ENCODE data around the gene LRFN5.

LRFN5 gene

GRCh38 chr14:41608681-41609390 lies 2.2 kb downstream of the LRFN5 start:
- H3K4me3 ChIP-seq (ENCODE audit: low read length), result no peak overlapping the region
- no peak for TF ChIP-seq ZNF274 (IDR thresholded peaks at IDR 0.05; ENCODE audit: low read depth, low read length)

GRCh38 chr14:41609704-41610183 lies 3.1 kb downstream of the LRFN5 start:
- TF ChIP-seq ZNF274 (IDR thresholded peaks at IDR 0.05; ENCODE audit: low read depth, low read length), result no peak
- no peak overlapping the region for H3K4me3 ChIP-seq (ENCODE audit: low read length)

GRCh38 chr14:41615011-41615595 lies 8.4 kb downstream of the LRFN5 start:
- no peak overlapping the region for H3K4me3 ChIP-seq (ENCODE audit: low read length)
- TF ChIP-seq ZNF274 (IDR thresholded peaks at IDR 0.05; ENCODE audit: low read depth, low read length), result no peak

GRCh38 chr14:41623736-41624135 lies 17.1 kb downstream of the LRFN5 start:
- TF ChIP-seq ZNF274 (IDR thresholded peaks at IDR 0.05; ENCODE audit: low read depth, low read length), result no peak
- no peak overlapping the region for H3K4me3 ChIP-seq (ENCODE audit: low read length)

GRCh38 chr14:41629876-41630275 lies 23.2 kb downstream of the LRFN5 start:
- no peak overlapping the region for H3K4me3 ChIP-seq (ENCODE audit: low read length)
- TF ChIP-seq ZNF274 (IDR thresholded peaks at IDR 0.05; ENCODE audit: low read depth, low read length), result no peak

GRCh38 chr14:41634286-41634685 lies 27.6 kb downstream of the LRFN5 start:
- H3K4me3 ChIP-seq (ENCODE audit: low read length), result no peak overlapping the region
- no peak for TF ChIP-seq ZNF274 (IDR thresholded peaks at IDR 0.05; ENCODE audit: low read depth, low read length)

GRCh38 chr14:41636492-41637392 lies 30.1 kb downstream of the LRFN5 start:
- no peak for TF ChIP-seq ZNF274 (IDR thresholded peaks at IDR 0.05; ENCODE audit: low read depth, low read length)
- no peak overlapping the region for H3K4me3 ChIP-seq (ENCODE audit: low read length)

GRCh38 chr14:41641690-41642089 lies 35.0 kb downstream of the LRFN5 start:
- no peak overlapping the region for H3K4me3 ChIP-seq (ENCODE audit: low read length)
- no peak for TF ChIP-seq ZNF274 (IDR thresholded peaks at IDR 0.05; ENCODE audit: low read depth, low read length)

- TF ChIP-seq ZNF274 (IDR thresholded peaks at IDR 0.05; ENCODE audit: low read depth, low read length), result no peak
Measured at GRCh38 chr14:41642367-41642766, 35.7 kb downstream of the LRFN5 start.

GRCh38 chr14:41642789-41643188 lies 36.1 kb downstream of the LRFN5 start:
- no peak for TF ChIP-seq ZNF274 (IDR thresholded peaks at IDR 0.05; ENCODE audit: low read depth, low read length)
- H3K4me3 ChIP-seq (ENCODE audit: low read length), result no peak overlapping the region

More at GRCh38 chr14:41642367-41642766, 35.7 kb downstream of the LRFN5 start:
- H3K4me3 ChIP-seq (ENCODE audit: low read length), result no peak overlapping the region

GRCh38 chr14:41644606-41645005 lies 37.9 kb downstream of the LRFN5 start:
- TF ChIP-seq ZNF274 (IDR thresholded peaks at IDR 0.05; ENCODE audit: low read depth, low read length), result no peak
- no peak overlapping the region for H3K4me3 ChIP-seq (ENCODE audit: low read length)

GRCh38 chr14:41650802-41651201 lies 44.1 kb downstream of the LRFN5 start:
- H3K4me3 ChIP-seq (ENCODE audit: low read length), result no peak overlapping the region
- no peak for TF ChIP-seq ZNF274 (IDR thresholded peaks at IDR 0.05; ENCODE audit: low read depth, low read length)

- no peak overlapping the region for H3K4me3 ChIP-seq (ENCODE audit: low read length)
- no peak for TF ChIP-seq ZNF274 (IDR thresholded peaks at IDR 0.05; ENCODE audit: low read depth, low read length)
Measured at GRCh38 chr14:41654196-41654595, 47.5 kb downstream of the LRFN5 start.

- H3K4me3 ChIP-seq (ENCODE audit: low read length), result no peak overlapping the region
- no peak for TF ChIP-seq ZNF274 (IDR thresholded peaks at IDR 0.05; ENCODE audit: low read depth, low read length)
Measured at GRCh38 chr14:41662780-41663472, 56.2 kb downstream of the LRFN5 start.
